IPS-15b (cell line): ENCODE data around the gene SYTL1.

Experiments used
- H3K27me3 ChIP-seq: one replicate; pipeline ENCODE4 v1.6.1; 2013; ENCODE audit warnings: low read length; ENCODE audit not compliant: control insufficient read depth, insufficient read depth
- H3K36me3 ChIP-seq: one replicate; pipeline ENCODE4 v1.6.1; 2013; ENCODE audit warnings: low read length; ENCODE audit not compliant: control insufficient read depth, insufficient read depth
- H3K4me1 ChIP-seq: one replicate; pipeline ENCODE4 v1.6.1; 2013; ENCODE audit warnings: mild to moderate bottlenecking, low read length; ENCODE audit not compliant: control insufficient read depth, insufficient read depth
- H3K4me3 ChIP-seq: one replicate; pipeline ENCODE4 v1.5.1; 2013; ENCODE audit warnings: low read depth, low read length
- H3K9ac ChIP-seq: one replicate; pipeline ENCODE4 v1.6.1; 2013; ENCODE audit warnings: low read depth, mild to moderate bottlenecking, low read length
- H3K9me3 ChIP-seq: one replicate; pipeline ENCODE4 v1.6.1; 2013; ENCODE audit warnings: mild to moderate bottlenecking, low read length; ENCODE audit not compliant: control insufficient read depth, insufficient read depth

SYTL1 gene

GRCh38 chr1:27388337-27389005 is 46.6 kb downstream of the SYTL1 start:
- Histone ChIP-seq H3K4me3 (no peak overlapping the region), H3K36me3 (no peaks in the 10 kb centered on the region), H3K4me1 (peaks cover 6% of the 10 kb centered on the region), H3K27me3 (no peaks in the 10 kb centered on the region), H3K9ac (no peak overlapping the region), H3K9me3 (no peaks in the 10 kb centered on the region)

GRCh38 chr1:27391511-27392095 is 49.8 kb downstream of the SYTL1 start:
- peak overlapping the region; percentile 12 for H3K9ac ChIP-seq
- peaks cover 9% of the 10 kb centered on the region for H3K36me3 ChIP-seq
- peak overlapping the region; percentile 68 for H3K4me3 ChIP-seq
- no peaks in the 10 kb centered on the region for H3K9me3 ChIP-seq
- peaks cover 4% of the 10 kb centered on the region for H3K4me1 ChIP-seq
- H3K27me3 ChIP-seq, result no peaks in the 10 kb centered on the region

GRCh38 chr1:27392096-27392777 is 50.4 kb downstream of the SYTL1 start, which contains the start of gene GPR3:
TSS of gene GPR3 (plus strand) at chr1:27392622. CDS start at chr1:27393799, 1,177 bp downstream.
- Histone ChIP-seq H3K4me1 (peaks cover 4% of the 10 kb centered on the region), H3K9me3 (no peaks in the 10 kb centered on the region), H3K9ac (peak within 1 kb of the TSS; percentile 60), H3K36me3 (peaks cover 9% of the 10 kb centered on the region), H3K27me3 (no peaks in the 10 kb centered on the region), H3K4me3 (peak within 1 kb of the TSS; percentile 90)

GRCh38 chr1:27392778-27393635 is 51.2 kb downstream of the SYTL1 start:
- Histone ChIP-seq H3K4me1 (peaks cover 8% of the 10 kb centered on the region), H3K4me3 (peak overlapping the region; percentile 90), H3K36me3 (peaks cover 9% of the 10 kb centered on the region), H3K27me3 (no peaks in the 10 kb centered on the region), H3K9me3 (no peaks in the 10 kb centered on the region), H3K9ac (peak overlapping the region; percentile 60)

GRCh38 chr1:27393641-27394281 is 51.9 kb downstream of the SYTL1 start:
- Histone ChIP-seq H3K9ac (no peak overlapping the region), H3K9me3 (no peaks in the 10 kb centered on the region), H3K4me3 (peak overlapping the region; percentile 90), H3K36me3 (peaks cover 9% of the 10 kb centered on the region), H3K4me1 (peaks cover 10% of the 10 kb centered on the region), H3K27me3 (no peaks in the 10 kb centered on the region)

GRCh38 chr1:27394282-27394658 is 52.4 kb downstream of the SYTL1 start:
- Histone ChIP-seq H3K9ac (no peak overlapping the region), H3K4me3 (no peak overlapping the region), H3K27me3 (no peaks in the 10 kb centered on the region), H3K36me3 (peaks cover 9% of the 10 kb centered on the region), H3K9me3 (no peaks in the 10 kb centered on the region), H3K4me1 (peaks cover 13% of the 10 kb centered on the region)

GRCh38 chr1:27394925-27395324 is 53.1 kb downstream of the SYTL1 start:
- H3K9ac ChIP-seq, result peak overlapping the region; percentile 29
- H3K4me3 ChIP-seq, result no peak overlapping the region
- no peaks in the 10 kb centered on the region for H3K27me3 ChIP-seq
- no peaks in the 10 kb centered on the region for H3K9me3 ChIP-seq
- H3K4me1 ChIP-seq, result peaks cover 13% of the 10 kb centered on the region
- H3K36me3 ChIP-seq, result peaks cover 9% of the 10 kb centered on the region

- H3K4me1 ChIP-seq, result peaks cover 17% of the 10 kb centered on the region
- no peak overlapping the region for H3K9ac ChIP-seq
- H3K4me3 ChIP-seq, result no peak overlapping the region
- no peaks in the 10 kb centered on the region for H3K9me3 ChIP-seq
- peaks cover 9% of the 10 kb centered on the region for H3K36me3 ChIP-seq
- no peaks in the 10 kb centered on the region for H3K27me3 ChIP-seq
Measured at GRCh38 chr1:27395441-27396195, 53.8 kb downstream of the SYTL1 start.

- H3K36me3 ChIP-seq, result peaks cover 9% of the 10 kb centered on the region
- H3K4me3 ChIP-seq, result no peak overlapping the region
- H3K27me3 ChIP-seq, result no peaks in the 10 kb centered on the region
- no peaks in the 10 kb centered on the region for H3K9me3 ChIP-seq
- H3K9ac ChIP-seq, result no peak overlapping the region
- H3K4me1 ChIP-seq, result peaks cover 16% of the 10 kb centered on the region
Measured at GRCh38 chr1:27397110-27397509, 55.3 kb downstream of the SYTL1 start.

GRCh38 chr1:27397749-27398148 is 55.9 kb downstream of the SYTL1 start:
- Histone ChIP-seq H3K36me3 (peaks cover 9% of the 10 kb centered on the region), H3K27me3 (no peaks in the 10 kb centered on the region), H3K9ac (no peak overlapping the region), H3K9me3 (no peaks in the 10 kb centered on the region), H3K4me3 (no peak overlapping the region), H3K4me1 (peaks cover 19% of the 10 kb centered on the region)
